Measurements from ENCODE around the gene GUK1.

The GUK1 gene

GRCh38 chr1:228136901-228137300 is 3.2 kb upstream of the GUK1 start:
- DNase-seq = no peak

GRCh38 chr1:228139406-228139930 is 611 bp upstream of the GUK1 start:
- no peak for DNase-seq

GRCh38 chr1:228140724-228141225 is 696 bp downstream of the GUK1 start:
- DNase-seq = peak in 1 of 5 donors; percentile 33

GRCh38 chr1:228141226-228142044 is 1.4 kb downstream of the GUK1 start:
- peak in 2 of 5 donors; percentile 16 to 50 for DNase-seq

GRCh38 chr1:228142155-228142691 is 2.1 kb downstream of the GUK1 start:
- DNase-seq = peak in 1 of 5 donors; percentile 6

GRCh38 chr1:228142701-228143136 is 2.6 kb downstream of the GUK1 start:
- DNase-seq = no peak

- no peak for DNase-seq
These were observed 3.6 kb downstream of the GUK1 start for GRCh38 chr1:228143480-228144192.

- DNase-seq = no peak
These were observed 4.3 kb downstream of the GUK1 start for GRCh38 chr1:228144193-228144992.

GRCh38 chr1:228144993-228145343 is 4.9 kb downstream of the GUK1 start:
- DNase-seq = no peak

GRCh38 chr1:228145463-228146416 is 5.7 kb downstream of the GUK1 start:
- DNase-seq = no peak

GRCh38 chr1:228146417-228147150 is 6.5 kb downstream of the GUK1 start:
- DNase-seq = no peak

GRCh38 chr1:228147151-228147693 is 7.1 kb downstream of the GUK1 start:
- no peak for DNase-seq

GRCh38 chr1:228147768-228148167 is 7.7 kb downstream of the GUK1 start:
- no peak for DNase-seq

- no peak for DNase-seq
These were observed 8.2 kb downstream of the GUK1 start for GRCh38 chr1:228148196-228148861.

- DNase-seq = no peak
These were observed 8.9 kb downstream of the GUK1 start for GRCh38 chr1:228148935-228149405.

GRCh38 chr1:228149406-228150119 is 9.5 kb downstream of the GUK1 start, which contains the start of gene GJC2:
Gene GJC2, plus strand, starts transcription at chr1:228149930. Its CDS starts 7,829 bp downstream, at chr1:228157759.
- DNase-seq = no peak

GRCh38 chr1:228150120-228150460 is 10.0 kb downstream of the GUK1 start:
- peak in 1 of 5 donors; percentile 10 for DNase-seq

GRCh38 chr1:228150461-228151179 is 10.5 kb downstream of the GUK1 start:
- DNase-seq = no peak
